Mesenchymal stem cell (in vitro differentiated cells and primary cell): Measurements from ENCODE around the gene SLC6A3.

Source experiments
- DNase-seq: peaks from one replicate; pipeline ENCODE4 v3.0.0-alpha.2; 2013
- H2AFZ ChIP-seq: one replicate; pipeline ENCODE4 v1.6.1; 2013; ENCODE audit warnings: low read depth, mild to moderate bottlenecking, control low read depth, inconsistent platforms, low read length, moderate library complexity
- H2AK5ac ChIP-seq: 2 replicates; pipeline ENCODE4 v1.6.1; 2013; ENCODE audit warnings: low read length, moderate library complexity, mild to moderate bottlenecking, inconsistent platforms; ENCODE audit not compliant: severe bottlenecking
- H2BK120ac ChIP-seq: one replicate; pipeline ENCODE4 v1.6.1; 2013; ENCODE audit warnings: low read depth, mild to moderate bottlenecking, inconsistent platforms, low read length, moderate library complexity
- H2BK12ac ChIP-seq, 2 experiments: one replicate each; pipeline ENCODE4 v1.6.1; 2013; ENCODE audit warnings: inconsistent platforms in 2 of 2, low read length in 2 of 2, mild to moderate bottlenecking in 2 of 2, moderate library complexity in 2 of 2, control low read depth in 1 of 2
- H2BK15ac ChIP-seq: one replicate; pipeline ENCODE4 v1.6.1; 2013; ENCODE audit warnings: mild to moderate bottlenecking, low read depth, inconsistent platforms; ENCODE audit not compliant: poor library complexity, severe bottlenecking
- H2BK5ac ChIP-seq: 2 replicates; pipeline ENCODE4 v1.6.1; 2013; ENCODE audit warnings: low read depth, mild to moderate bottlenecking, low read length, control low read depth, inconsistent platforms; ENCODE audit not compliant: poor library complexity, severe bottlenecking
- H3K14ac ChIP-seq, 2 experiments: one replicate each; pipeline ENCODE4 v1.6.1; 2013; ENCODE audit warnings: inconsistent platforms in 2 of 2, low read length in 2 of 2, control low read depth in 1 of 2, mild to moderate bottlenecking in 1 of 2, moderate library complexity in 1 of 2
- H3K18ac ChIP-seq, 2 experiments: one replicate each; pipeline ENCODE4 v1.6.1; 2013; ENCODE audit warnings: inconsistent platforms in 2 of 2, low read length in 2 of 2, control low read depth in 1 of 2, low read depth in 1 of 2, mild to moderate bottlenecking in 1 of 2
- H3K23ac ChIP-seq, 2 experiments: one replicate each; pipeline ENCODE4 v1.6.1; 2013; ENCODE audit warnings: inconsistent platforms in 2 of 2, low read length in 2 of 2, mild to moderate bottlenecking in 2 of 2, moderate library complexity in 2 of 2, control low read depth in 1 of 2
- H3K27ac ChIP-seq: 2 replicates; pipeline ENCODE4 v1.5.1; 2013; ENCODE audit warnings: mild to moderate bottlenecking, moderate library complexity, low read length, control low read depth, inconsistent platforms; ENCODE audit not compliant: poor library complexity, severe bottlenecking
- H3K27me3 ChIP-seq, 2 experiments: 2 replicates each; pipeline versions ENCODE4 v1.6.1 to v1.7.0; 2013; ENCODE audit warnings: low read length in 2 of 2, mild to moderate bottlenecking in 2 of 2, moderate library complexity in 2 of 2, control low read depth in 1 of 2, inconsistent platforms in 1 of 2; ENCODE audit not compliant: control insufficient read depth in 1 of 2, insufficient read depth in 1 of 2
- H3K36me3 ChIP-seq, 2 experiments: 2 replicates each; pipeline versions ENCODE4 v1.6.1 to v1.7.0; 2013; ENCODE audit warnings: low read length in 2 of 2, control low read depth in 1 of 2, inconsistent platforms in 1 of 2, low read depth in 1 of 2, mild to moderate bottlenecking in 1 of 2; ENCODE audit not compliant: insufficient read depth in 2 of 2, control insufficient read depth in 1 of 2
- H3K4ac ChIP-seq, 2 experiments: one replicate each; pipeline ENCODE4 v1.6.1; 2013; ENCODE audit warnings: inconsistent platforms in 2 of 2, low read length in 2 of 2, mild to moderate bottlenecking in 2 of 2, moderate library complexity in 2 of 2, control low read depth in 1 of 2, low read depth in 1 of 2
- H3K4me1 ChIP-seq: 2 replicates; pipeline ENCODE4 v1.6.1; 2013; ENCODE audit warnings: low read depth, low read length, control low read depth; ENCODE audit not compliant: control insufficient read depth, insufficient read depth
- H3K4me2 ChIP-seq: 2 replicates; pipeline ENCODE4 v1.6.1; 2013; ENCODE audit warnings: low read length, mild to moderate bottlenecking, inconsistent platforms; ENCODE audit not compliant: poor library complexity, severe bottlenecking
- H3K4me3 ChIP-seq, 2 experiments: 2 replicates each; pipeline versions ENCODE4 v1.5.1 to v1.7.0; 2013; ENCODE audit warnings: low read length in 2 of 2, mild to moderate bottlenecking in 2 of 2, control low read depth in 1 of 2, low read depth in 1 of 2; ENCODE audit not compliant: insufficient read depth in 1 of 2
- H3K79me1 ChIP-seq: replicated peaks from 2 replicates; pipeline ENCODE4 v1.6.1; 2013; ENCODE audit warnings: mild to moderate bottlenecking, control low read depth, low read length, inconsistent platforms; ENCODE audit not compliant: poor library complexity, severe bottlenecking
- H3K9ac ChIP-seq: 2 replicates; pipeline ENCODE4 v1.7.0; 2013; ENCODE audit warnings: mild to moderate bottlenecking, low read length, moderate library complexity
- H3K9me3 ChIP-seq: 2 replicates; pipeline ENCODE4 v1.7.0; 2013; ENCODE audit warnings: mild to moderate bottlenecking, low read length; ENCODE audit not compliant: control insufficient read depth
- H4K8ac ChIP-seq: one replicate; pipeline ENCODE4 v1.6.1; 2013; ENCODE audit warnings: inconsistent platforms, mild to moderate bottlenecking, low read length, moderate library complexity
- H4K91ac ChIP-seq: one replicate; pipeline ENCODE4 v1.6.1; 2013; ENCODE audit warnings: mild to moderate bottlenecking, low read length, inconsistent platforms
- WGBS: methylation state at CpG from one replicate; pipeline ENCODE4 v1.1.7; 2013; ENCODE audit warnings: mixed read lengths; 5-methylcytosine and 5-hydroxymethylcytosine counted together

The SLC6A3 gene

DNA sequence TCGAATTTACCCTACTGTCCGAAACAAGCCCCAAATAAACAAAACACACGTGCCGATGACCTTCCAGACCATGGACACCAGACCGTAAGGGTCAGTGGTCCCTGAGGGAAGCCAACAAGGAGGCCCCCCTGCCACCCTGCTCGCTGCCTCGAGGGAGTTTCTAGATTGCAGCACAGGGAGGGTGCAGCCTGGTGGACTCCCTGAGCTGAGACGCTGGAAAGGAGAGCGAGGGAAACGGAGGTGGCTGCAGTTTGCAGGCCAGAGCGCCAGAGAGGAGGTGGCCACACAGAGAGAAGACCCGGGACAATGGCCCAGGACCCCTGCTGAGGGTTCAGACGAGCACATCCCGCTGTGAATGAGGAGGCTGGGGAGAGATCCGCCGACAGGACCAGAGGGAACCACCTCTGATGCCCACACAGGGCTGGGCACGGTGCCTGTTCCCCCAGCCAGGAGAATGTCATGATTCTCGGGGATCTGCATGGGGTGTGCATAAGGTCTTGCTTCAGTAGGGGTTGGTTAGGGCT, 48.9 kb downstream of the SLC6A3 start:
- 74% methylated on average over 18 of the region's 18 CpGs for WGBS
- H2BK5ac ChIP-seq, result no peak overlapping the region

DNA sequence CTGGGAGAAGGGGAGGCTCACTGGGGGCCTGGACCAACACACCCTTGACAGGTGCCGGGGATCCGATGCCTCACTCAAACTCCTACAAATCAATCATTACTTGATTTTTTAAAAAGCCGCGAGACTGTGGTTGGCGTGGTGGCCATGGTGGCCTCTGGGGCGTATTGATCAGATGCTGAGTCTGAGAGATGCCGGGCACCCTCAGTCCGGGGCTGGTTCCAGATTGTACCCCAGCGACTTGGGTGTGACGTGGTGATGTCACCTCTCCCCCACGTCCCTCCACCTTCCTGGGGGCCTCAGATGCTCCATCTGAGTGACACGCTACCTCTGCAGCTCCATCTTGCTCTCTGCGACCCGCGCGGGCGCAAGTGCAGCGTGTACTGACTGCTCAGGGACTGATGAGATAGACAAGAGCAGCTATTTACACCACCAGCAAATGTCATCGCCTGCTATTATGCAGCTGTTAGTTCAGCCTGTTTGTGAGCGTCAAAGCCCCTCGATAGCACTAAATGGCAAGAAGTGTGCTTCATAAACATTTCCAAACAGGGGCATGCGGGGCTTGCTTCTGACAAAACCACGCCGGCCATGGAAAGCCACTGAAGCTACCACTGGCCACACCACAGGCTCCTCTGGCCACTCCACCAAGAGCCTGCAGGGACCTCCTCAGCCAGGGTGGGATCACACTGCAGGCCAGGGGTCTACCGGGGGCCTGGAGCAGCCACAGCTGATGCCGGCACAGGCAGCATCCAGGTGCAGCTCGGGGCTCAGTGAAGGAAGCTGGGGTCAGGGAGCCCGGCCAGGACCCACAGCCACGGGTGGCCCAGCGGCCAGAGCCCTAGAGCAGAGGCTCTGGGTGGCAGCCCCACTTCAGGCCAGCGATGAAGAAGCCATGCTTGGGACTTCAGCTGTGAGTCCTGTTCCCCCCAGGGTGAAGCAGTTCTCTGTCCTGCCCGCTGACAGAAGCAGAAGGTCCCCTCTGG, 50.1 kb downstream of the SLC6A3 start:
- H4K91ac ChIP-seq, result no peak overlapping the region
- no peak overlapping the region for H2BK5ac ChIP-seq
- no peak overlapping the region for H3K23ac ChIP-seq
- H3K4ac ChIP-seq, result no peak overlapping the region
- no peak overlapping the region for H4K8ac ChIP-seq
- no peak overlapping the region for H2BK15ac ChIP-seq
- H2BK120ac ChIP-seq, result no peak overlapping the region
- 79% methylated on average over 32 of the region's 32 CpGs for WGBS
- H3K27ac ChIP-seq, result no peak overlapping the region
- H3K4me1 ChIP-seq, result no peaks in the 10 kb centered on the region
- no peaks in the 10 kb centered on the region for H3K36me3 ChIP-seq
- no peak overlapping the region for H3K14ac ChIP-seq
- no peak overlapping the region for H3K18ac ChIP-seq
- no peak for DNase-seq
- H3K79me1 ChIP-seq, result no peaks in the 10 kb centered on the region
- H2BK12ac ChIP-seq, result no peak overlapping the region
- no peak overlapping the region for H3K9ac ChIP-seq
- peaks cover 17% of the 10 kb centered on the region for H3K9me3 ChIP-seq
- no peak overlapping the region for H3K4me2 ChIP-seq
- no peak overlapping the region for H3K4me3 ChIP-seq
- H2AK5ac ChIP-seq, result no peak overlapping the region
- no peak overlapping the region for H2AFZ ChIP-seq
- peaks cover 66 to 81% of the 10 kb centered on the region in 2 experiments for H3K27me3 ChIP-seq

More for the DNA sequence above, 48.9 kb downstream of the SLC6A3 start:
- Histone ChIP-seq H3K23ac (no peak overlapping the region), H3K36me3 (no peaks in the 10 kb centered on the region), H2BK120ac (no peak overlapping the region), H3K9me3 (peaks cover 17% of the 10 kb centered on the region), H3K4me2 (no peak overlapping the region), H3K27me3 (peaks cover 54 to 70% of the 10 kb centered on the region in 2 experiments), H3K4ac (no peak overlapping the region), H3K79me1 (no peaks in the 10 kb centered on the region), H2BK15ac (no peak overlapping the region), H3K14ac (no peak overlapping the region), H3K4me3 (no peak overlapping the region), H4K8ac (no peak overlapping the region), H2BK12ac (no peak overlapping the region), H4K91ac (no peak overlapping the region), H2AFZ (no peak overlapping the region), H2AK5ac (no peak overlapping the region), H3K9ac (no peak overlapping the region), H3K27ac (no peak overlapping the region), H3K4me1 (no peaks in the 10 kb centered on the region), H3K18ac (no peak overlapping the region)
- DNase-seq, result no peak

DNA sequence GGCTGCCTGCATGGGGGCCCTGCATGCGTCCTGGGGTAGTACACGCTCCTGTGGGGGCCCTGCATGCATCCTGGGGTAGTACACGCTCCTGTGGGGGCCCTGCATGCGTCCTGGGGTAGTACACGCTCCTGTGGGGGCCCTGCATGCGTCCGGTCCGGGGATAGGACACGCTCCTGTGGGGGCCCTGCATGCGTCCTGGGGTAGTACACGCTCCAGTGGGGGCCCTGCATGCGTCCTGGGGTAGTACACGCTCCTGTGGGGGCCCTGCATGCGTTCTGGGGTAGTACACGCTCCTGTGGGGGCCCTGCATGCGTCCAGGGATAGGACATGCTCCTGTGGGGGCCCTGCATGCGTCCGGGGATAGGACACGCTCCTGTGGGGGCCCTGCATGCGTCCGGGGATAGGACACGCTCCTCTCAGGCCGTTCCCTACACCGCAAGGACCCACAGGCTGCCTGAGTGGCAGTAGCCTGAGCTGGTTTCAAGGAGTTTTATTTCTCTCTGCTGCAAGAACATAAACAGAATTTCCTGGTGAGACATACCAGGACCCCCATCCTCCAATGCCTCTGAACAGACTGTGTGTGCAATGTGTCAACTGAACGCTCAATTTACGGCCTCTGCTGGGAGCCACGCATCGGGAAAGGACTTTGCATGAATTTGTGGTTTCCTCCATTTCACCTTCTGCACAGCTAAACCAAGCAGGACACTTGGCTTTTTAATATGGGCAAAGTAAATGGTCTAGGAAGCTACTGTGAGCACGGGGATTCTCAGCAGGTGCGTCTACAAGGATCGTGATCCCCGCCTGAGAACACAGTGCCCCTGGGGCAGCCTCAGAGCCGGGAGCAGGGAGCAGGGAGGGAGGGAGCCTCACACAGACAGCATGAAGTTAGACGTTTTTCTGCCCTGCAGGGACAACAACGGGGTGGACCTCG, 51.4 kb downstream of the SLC6A3 start:
- no peak overlapping the region for H3K9ac ChIP-seq
- H3K4me1 ChIP-seq, result no peaks in the 10 kb centered on the region
- no peak overlapping the region for H3K4me3 ChIP-seq
- no peak overlapping the region for H3K4me2 ChIP-seq
- H3K36me3 ChIP-seq, result no peaks in the 10 kb centered on the region
- H3K23ac ChIP-seq, result no peak overlapping the region
- no peak for DNase-seq
- H3K27ac ChIP-seq, result no peak overlapping the region
- peaks cover 6% of the 10 kb centered on the region for H3K9me3 ChIP-seq
- H3K14ac ChIP-seq, result no peak overlapping the region
- no peak overlapping the region for H2BK120ac ChIP-seq
- 42% methylated on average over 36 of the region's 36 CpGs for WGBS
- H2AFZ ChIP-seq, result no peak overlapping the region
- H4K91ac ChIP-seq, result no peak overlapping the region
- no peak overlapping the region for H2BK12ac ChIP-seq
- no peak overlapping the region for H2AK5ac ChIP-seq
- H3K79me1 ChIP-seq, result no peaks in the 10 kb centered on the region
- no peak overlapping the region for H3K18ac ChIP-seq
- no peak overlapping the region for H2BK5ac ChIP-seq
- no peak overlapping the region for H2BK15ac ChIP-seq
- H3K4ac ChIP-seq, result no peak overlapping the region
- no peak overlapping the region for H4K8ac ChIP-seq
- H3K27me3 ChIP-seq, result peaks cover 79 to 84% of the 10 kb centered on the region in 2 experiments
